Stimulated activated naive CD8-positive, alpha-beta T cell treated with anti-CD3 and anti-CD28 coated beads, Interleukin-15, amount 100 ng/mL, for 72 hours (primary cell): ENCODE data around the gene PHLPP1.
A peak's percentile ranks its signal among the peaks of the same experiment; 100 is the strongest.

Experiments used
- ATAC-seq: fragments of 150-1000 bp; cut with Tn5 transposase; 2 replicates; pipeline ENCODE4 v1.10.0; 2021; ENCODE audit warnings: mild to moderate bottlenecking, moderate library complexity
- DNase-seq, 2 donors: peaks; one replicate each; pipeline ENCODE4 v3.0.0; 2021 to 2022
- H3K27ac Mint-ChIP-seq, 2 donors: one replicate each; pipeline ENCODE4 v1.8.0; 2022; ENCODE audit warnings: mild to moderate bottlenecking in 2 of 2, mixed read lengths in 2 of 2, moderate library complexity in 2 of 2
- H3K27me3 Mint-ChIP-seq: one replicate; pipeline ENCODE4 v1.8.0; 2022; ENCODE audit warnings: mixed read lengths
- H3K4me1 Mint-ChIP-seq: one replicate; pipeline ENCODE4 v1.8.0; 2022; ENCODE audit warnings: mild to moderate bottlenecking, mixed read lengths
- H3K4me3 Mint-ChIP-seq, 2 donors: one replicate each; pipeline ENCODE4 v1.8.0; 2022; ENCODE audit warnings: mild to moderate bottlenecking in 2 of 2, mixed read lengths in 2 of 2, moderate library complexity in 1 of 2
- H3K9me3 Mint-ChIP-seq, 2 donors: one replicate each; pipeline ENCODE4 v1.8.0; 2022; ENCODE audit warnings: mixed read lengths in 2 of 2

PHLPP1 gene

DNA sequence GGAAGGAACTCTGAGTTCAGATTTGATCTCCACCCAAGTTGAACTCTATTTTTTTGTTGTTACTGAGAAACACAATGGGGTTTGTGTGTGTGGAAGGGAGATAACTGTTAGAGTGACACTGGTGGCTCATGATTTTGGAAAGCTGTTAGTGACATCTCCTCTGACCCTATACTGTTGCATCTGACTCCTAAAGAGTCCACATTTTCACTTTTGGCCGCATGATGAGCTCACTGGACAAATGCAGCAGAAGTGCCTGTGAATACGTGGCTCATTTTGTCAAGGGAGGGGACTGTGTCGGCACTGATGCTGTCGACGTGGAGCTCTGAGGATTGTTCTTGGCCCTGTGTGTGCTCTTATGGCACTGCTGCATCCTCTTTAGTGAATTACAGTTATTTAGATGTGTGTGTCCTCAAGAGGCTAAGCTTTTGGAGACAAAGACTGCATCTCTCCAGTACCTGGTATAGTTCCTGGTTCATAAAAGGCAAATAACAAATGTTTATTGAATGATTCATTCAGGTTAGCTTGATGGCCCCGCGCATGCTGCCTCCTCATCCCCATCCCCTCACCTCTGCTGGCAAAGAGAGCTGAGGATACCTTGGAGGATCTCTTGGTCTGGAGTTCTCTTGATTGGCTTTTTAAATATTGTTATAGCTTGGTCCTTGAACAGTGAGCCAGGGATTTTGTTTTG lies 135.4 kb downstream of the PHLPP1 start:
- no peak overlapping the region for H3K27ac Mint-ChIP-seq
- no peak for DNase-seq
- no peaks in the 10 kb centered on the region for H3K27me3 Mint-ChIP-seq
- H3K4me3 Mint-ChIP-seq = no peak overlapping the region
- ATAC-seq = no peak
- H3K4me1 Mint-ChIP-seq = peaks cover 7% of the 10 kb centered on the region
- H3K9me3 Mint-ChIP-seq = no peaks in the 10 kb centered on the region

DNA sequence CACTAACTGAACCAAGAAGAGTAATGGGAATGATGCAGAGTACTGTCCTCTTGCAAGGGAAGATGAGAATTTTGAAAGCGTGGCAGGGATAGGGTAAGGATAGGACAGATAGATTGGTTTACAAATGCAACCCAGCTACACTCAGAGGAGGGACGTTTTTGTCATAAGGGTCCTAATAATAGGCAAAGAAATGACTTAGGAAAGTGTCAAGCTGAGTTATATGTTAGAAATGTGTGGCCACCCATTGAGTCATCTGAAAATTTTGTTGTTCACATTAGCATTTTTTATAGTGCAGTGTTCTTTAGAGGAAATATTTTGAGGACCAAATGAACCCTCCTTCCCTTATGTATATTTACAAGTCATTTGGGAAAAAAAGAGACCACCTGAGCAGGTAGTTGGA lies 137.5 kb downstream of the PHLPP1 start:
- Mint-ChIP-seq H3K4me1 (peaks cover 6% of the 10 kb centered on the region), H3K27me3 (no peaks in the 10 kb centered on the region), H3K9me3 (no peaks in the 10 kb centered on the region), H3K27ac (no peak overlapping the region), H3K4me3 (no peak overlapping the region)
- ATAC-seq (no peak), DNase-seq (no peak)

DNA sequence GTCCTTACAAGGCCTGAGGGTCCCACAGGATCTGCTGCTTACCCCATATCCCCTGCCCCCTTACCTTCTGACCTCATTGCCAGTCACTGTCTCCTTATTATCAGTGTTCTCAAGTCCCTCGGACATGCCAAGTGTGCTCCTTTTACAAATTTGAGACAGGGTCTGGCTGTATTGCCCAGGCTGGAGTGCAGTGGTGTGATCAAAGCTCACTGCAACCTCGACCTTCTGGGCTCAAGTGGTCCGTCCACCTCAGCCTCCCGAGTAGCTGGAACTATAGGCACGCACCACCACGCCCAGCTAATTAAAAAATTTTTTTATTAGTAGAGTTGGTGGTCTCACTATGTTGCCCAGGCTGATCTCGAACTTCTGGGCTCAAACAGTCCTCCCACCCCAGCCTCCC lies 141.0 kb downstream of the PHLPP1 start:
- H3K27ac Mint-ChIP-seq = no peak overlapping the region

DNA sequence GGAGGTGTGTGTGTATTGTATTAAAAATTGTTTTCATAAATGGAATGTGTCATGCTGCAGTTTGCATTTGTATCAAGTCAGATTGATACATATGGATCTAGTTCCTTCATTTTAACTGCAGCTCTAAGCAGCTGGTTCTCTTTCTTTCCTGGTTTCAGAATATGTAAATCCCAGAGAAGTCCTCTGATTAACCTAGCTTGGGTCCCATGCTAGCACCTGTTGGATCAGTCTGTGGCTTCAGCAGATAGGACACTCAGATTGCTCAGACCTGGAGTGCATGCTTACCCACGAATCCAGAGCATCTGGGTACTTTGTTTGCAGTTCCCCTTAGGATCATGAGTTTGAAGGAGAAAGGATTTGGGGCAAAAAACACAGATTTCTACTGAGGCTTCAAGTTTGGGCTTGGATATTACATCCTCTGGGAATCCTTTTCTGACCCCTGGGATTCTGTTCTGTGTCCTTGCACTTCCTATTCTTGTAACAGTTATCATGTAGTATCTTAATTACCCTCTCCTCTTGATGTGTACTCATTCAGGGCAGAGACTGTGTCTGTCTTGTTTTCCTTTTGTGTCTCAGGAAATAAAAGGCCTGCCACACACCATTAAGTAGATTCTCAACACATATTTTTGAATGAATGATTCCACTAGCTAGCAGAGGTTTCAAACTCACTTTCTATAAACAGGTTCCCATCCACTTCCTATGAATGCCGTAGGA lies 142.1 kb downstream of the PHLPP1 start:
- ATAC-seq (no peak), DNase-seq (no peak)
- H3K27me3 Mint-ChIP-seq = no peaks in the 10 kb centered on the region
- H3K4me3 Mint-ChIP-seq = no peak overlapping the region
- no peak overlapping the region for H3K27ac Mint-ChIP-seq
- H3K9me3 Mint-ChIP-seq = no peaks in the 10 kb centered on the region
- H3K4me1 Mint-ChIP-seq = peaks cover 10% of the 10 kb centered on the region

More for the DNA sequence above, 141.0 kb downstream of the PHLPP1 start:
- no peaks in the 10 kb centered on the region for H3K27me3 Mint-ChIP-seq
- no peaks in the 10 kb centered on the region for H3K9me3 Mint-ChIP-seq
- H3K4me1 Mint-ChIP-seq = peaks cover 10% of the 10 kb centered on the region
- DNase-seq (no peak), ATAC-seq (no peak)
- H3K4me3 Mint-ChIP-seq = no peak overlapping the region

DNA sequence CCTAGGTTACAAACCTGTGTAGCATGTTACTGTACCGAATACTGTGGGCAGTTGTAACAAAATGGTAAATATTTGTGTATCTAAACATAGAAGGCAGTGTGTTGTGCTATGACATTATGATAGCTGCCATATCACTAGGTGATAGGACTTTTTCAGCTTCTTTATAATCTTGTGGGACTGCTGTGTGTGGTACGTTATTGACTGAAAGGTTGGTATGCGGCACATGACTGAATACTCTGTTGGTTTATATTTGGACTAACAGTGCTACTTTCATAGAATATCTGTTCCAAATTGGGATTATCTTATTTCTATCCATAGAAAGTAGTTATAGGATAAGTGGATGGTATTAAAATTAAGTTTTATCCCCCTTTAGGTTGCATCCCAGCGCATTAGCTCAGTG lies 144.7 kb downstream of the PHLPP1 start:
- Mint-ChIP-seq H3K4me3 (no peak overlapping the region), H3K4me1 (peaks cover 10% of the 10 kb centered on the region), H3K27me3 (no peaks in the 10 kb centered on the region), H3K27ac (no peak overlapping the region), H3K9me3 (no peaks in the 10 kb centered on the region)
- DNase-seq (no peak), ATAC-seq (no peak)

DNA sequence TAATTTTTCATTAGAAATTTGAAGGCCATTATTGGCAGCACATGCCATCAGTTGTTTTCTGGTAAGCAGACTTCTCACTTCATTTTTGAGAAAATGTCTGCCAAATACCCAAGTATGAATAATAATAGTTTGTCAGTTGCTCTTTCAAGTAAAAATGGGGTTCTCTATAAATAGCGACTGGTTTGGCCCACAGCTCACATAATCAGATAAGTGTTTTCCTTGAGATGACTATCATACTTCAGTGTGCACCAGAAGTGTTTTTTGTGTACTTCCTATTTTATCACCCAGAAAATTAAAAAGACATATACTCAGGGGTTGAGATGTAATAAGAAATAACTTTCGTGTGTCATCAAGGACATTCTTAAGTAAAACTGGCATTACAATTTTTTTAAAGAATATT lies 147.1 kb downstream of the PHLPP1 start:
- no peak for DNase-seq
- H3K9me3 Mint-ChIP-seq = no peaks in the 10 kb centered on the region
- H3K27ac Mint-ChIP-seq = no peak overlapping the region
- no peak overlapping the region for H3K4me3 Mint-ChIP-seq
- no peaks in the 10 kb centered on the region for H3K27me3 Mint-ChIP-seq
- H3K4me1 Mint-ChIP-seq = peaks cover 7% of the 10 kb centered on the region
- ATAC-seq = no peak

DNA sequence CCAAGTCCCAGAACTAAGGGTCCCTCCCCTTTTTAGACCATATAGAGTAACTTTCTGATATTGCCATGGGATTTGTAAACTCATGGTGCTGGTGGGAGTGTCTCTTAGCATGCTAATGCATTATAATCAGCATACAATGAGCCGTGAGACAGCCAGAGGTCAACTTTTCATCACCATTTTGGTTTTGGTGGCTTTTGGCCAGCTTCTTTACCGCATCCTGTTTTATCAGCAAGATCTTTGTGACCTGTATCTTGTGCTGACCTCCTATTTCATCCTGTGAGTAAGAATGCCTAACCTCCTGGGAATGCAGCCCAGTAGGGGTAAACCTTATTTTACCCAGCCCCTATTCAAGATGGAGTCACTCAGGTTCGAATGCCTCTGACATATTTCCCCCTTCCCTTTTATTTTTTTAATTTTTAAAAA lies 148.2 kb downstream of the PHLPP1 start:
- no peak for DNase-seq
- no peak overlapping the region for H3K4me3 Mint-ChIP-seq
- no peaks in the 10 kb centered on the region for H3K9me3 Mint-ChIP-seq
- no peaks in the 10 kb centered on the region for H3K27me3 Mint-ChIP-seq
- no peaks in the 10 kb centered on the region for H3K4me1 Mint-ChIP-seq
- ATAC-seq = no peak
- H3K27ac Mint-ChIP-seq = no peak overlapping the region

DNA sequence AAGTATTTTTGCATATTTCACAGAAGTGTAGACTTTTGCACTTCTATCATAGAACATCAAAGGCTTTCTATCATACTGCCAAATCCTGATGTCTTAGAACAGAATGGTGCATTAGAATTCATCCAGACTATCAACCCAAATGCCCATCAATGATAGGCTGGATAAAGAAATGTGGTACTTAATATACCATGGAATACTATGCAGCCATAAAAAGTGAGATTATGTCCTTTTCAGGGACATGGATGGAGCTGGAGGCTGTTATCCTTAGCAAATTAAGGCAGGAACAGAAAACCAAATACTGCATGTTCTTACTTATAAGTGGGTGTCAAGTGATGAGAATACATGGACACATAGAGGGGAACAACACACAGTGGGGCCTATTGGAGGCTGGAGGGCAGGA lies 150.2 kb downstream of the PHLPP1 start:
- Mint-ChIP-seq H3K27ac (peak overlapping the region in 1 of 2 donors; percentile 34), H3K9me3 (no peaks in the 10 kb centered on the region), H3K27me3 (no peaks in the 10 kb centered on the region), H3K4me3 (no peak overlapping the region), H3K4me1 (peaks cover 18% of the 10 kb centered on the region)
- ATAC-seq (no peak), DNase-seq (no peak)

DNA sequence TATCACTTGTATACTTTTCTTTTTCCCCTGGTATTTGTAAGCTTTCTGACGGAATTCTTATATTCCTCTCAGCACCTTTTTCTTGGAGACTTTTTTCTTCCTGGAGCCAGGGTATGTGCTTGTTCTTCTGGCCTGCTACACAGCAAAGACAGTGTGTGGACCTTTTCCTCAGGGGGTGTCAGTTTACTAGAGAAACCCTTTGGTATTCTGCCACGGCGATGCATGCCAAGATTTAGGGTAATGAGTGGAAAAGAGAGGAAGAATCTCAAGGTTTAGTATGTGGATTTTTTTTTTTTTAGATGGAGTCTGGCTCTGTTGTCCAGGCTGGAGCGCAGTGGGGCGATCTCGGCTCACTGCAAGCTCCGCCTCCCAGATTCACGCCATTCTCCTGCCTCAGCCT lies 152.2 kb downstream of the PHLPP1 start:
- H3K27ac Mint-ChIP-seq = no peak overlapping the region
- peaks cover 20% of the 10 kb centered on the region for H3K4me1 Mint-ChIP-seq
- DNase-seq (no peak), ATAC-seq (no peak)
- H3K4me3 Mint-ChIP-seq = no peak overlapping the region
- no peaks in the 10 kb centered on the region for H3K27me3 Mint-ChIP-seq
- no peaks in the 10 kb centered on the region for H3K9me3 Mint-ChIP-seq

DNA sequence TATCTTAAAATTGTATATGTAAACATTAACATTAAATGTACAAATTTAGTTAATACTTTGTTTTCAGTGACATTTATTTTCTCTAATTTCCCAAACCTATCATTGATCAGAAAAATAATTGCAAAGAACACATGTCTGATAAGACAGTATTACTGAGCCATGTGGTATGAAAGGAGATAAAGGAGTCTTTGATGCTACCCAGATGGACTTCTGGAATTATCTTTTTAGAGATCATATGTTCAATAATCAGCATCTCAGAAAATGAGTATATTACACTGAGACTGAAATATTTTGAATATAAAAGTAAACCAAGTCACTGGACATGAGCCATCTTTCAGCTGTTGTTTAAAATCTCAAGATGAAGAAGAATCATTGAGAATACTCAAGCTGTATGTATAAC lies 153.3 kb downstream of the PHLPP1 start:
- no peaks in the 10 kb centered on the region for H3K27me3 Mint-ChIP-seq
- ATAC-seq (no peak), DNase-seq (no peak)
- H3K9me3 Mint-ChIP-seq = no peaks in the 10 kb centered on the region
- peak overlapping the region in 1 of 2 donors; percentile 80 for H3K4me3 Mint-ChIP-seq
- H3K27ac Mint-ChIP-seq = peak overlapping the region in 1 of 2 donors; percentile 97
- peaks cover 20% of the 10 kb centered on the region for H3K4me1 Mint-ChIP-seq

DNA sequence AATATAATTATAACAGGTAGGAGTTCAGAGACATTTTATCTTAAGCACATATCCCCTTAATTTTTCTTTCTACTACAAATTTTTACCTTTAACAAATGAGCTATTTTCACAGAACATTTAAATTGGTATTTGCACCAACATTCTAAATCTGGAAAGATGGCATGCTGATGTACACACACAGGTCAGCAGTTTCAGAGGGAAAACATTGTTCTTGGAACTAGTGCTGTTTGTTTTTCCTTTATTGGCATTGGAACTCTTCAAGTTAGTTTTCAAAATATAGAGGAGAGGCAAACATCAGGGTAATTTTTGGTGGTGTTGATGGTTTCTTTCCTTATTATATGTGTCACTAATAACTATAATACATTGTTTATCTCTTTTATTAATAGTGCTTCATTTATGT lies 155.3 kb downstream of the PHLPP1 start:
- no peak overlapping the region for H3K4me3 Mint-ChIP-seq
- ATAC-seq (no peak), DNase-seq (no peak)
- no peaks in the 10 kb centered on the region for H3K9me3 Mint-ChIP-seq
- H3K27me3 Mint-ChIP-seq = no peaks in the 10 kb centered on the region
- H3K4me1 Mint-ChIP-seq = peaks cover 26% of the 10 kb centered on the region
- H3K27ac Mint-ChIP-seq = no peak overlapping the region

DNA sequence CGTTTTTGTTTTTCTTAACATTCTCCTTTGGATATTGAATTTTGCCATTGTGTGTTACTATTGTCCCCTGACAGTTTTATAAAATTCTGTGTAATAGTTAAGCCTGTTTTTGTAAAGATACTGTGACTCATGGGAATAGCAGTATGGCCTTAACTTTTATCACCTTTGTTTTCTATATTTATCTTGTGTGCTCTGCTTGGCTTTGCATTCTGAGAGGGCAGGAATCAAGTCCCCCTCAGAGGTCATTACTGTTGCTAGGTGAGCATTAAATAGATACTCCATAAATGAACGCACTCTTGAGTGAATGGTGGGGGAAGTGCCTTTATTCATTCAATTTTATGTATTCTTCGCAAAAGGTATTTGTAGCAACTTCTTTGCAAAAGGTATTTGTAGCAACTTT lies 160.0 kb downstream of the PHLPP1 start:
- Mint-ChIP-seq H3K9me3 (no peaks in the 10 kb centered on the region), H3K4me1 (peaks cover 32% of the 10 kb centered on the region), H3K27me3 (no peaks in the 10 kb centered on the region), H3K4me3 (no peak overlapping the region), H3K27ac (no peak overlapping the region)
- no peak for ATAC-seq
- no peak for DNase-seq

DNA sequence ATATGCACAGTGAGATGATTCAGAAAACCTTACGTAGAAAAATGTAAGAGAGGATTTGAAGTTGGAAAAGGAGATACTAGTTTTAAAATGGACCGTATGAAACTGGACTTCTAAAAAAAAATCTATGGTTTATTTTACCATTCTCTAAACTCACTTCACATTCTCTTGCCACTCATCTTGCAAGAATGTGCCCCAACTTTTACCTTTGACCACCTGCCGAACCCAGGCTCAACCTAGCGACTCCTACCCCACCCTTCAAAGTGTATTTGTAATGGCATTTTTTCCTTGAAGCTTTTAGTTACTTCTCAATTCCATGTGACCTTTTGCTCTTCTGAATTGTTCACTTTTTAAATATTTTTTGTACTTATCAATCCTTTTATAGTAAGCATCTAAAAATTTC lies 160.8 kb downstream of the PHLPP1 start:
- DNase-seq (no peak), ATAC-seq (no peak)
- H3K4me3 Mint-ChIP-seq = no peak overlapping the region
- no peaks in the 10 kb centered on the region for H3K27me3 Mint-ChIP-seq
- H3K27ac Mint-ChIP-seq = no peak overlapping the region
- H3K9me3 Mint-ChIP-seq = no peaks in the 10 kb centered on the region
- peaks cover 30% of the 10 kb centered on the region for H3K4me1 Mint-ChIP-seq

DNA sequence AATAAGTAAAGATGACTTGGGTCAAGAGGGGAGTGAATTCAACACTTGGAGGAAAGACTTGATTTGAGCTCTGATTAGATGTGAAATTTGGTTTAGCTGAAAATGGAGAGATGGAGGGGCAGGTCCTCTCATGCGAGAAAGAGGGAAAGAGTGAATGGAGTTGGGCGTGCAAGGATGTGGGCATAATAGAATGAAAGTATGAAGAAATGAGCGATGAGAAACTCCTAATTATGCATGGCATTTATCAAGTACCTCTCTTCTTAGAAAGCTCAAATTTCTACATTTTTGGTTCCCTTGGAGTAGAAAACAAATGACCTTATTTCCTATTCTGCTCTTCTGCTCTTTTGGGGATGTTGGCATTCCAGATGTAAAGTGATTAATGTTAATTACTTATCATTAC lies 161.5 kb downstream of the PHLPP1 start:
- Mint-ChIP-seq H3K27me3 (no peaks in the 10 kb centered on the region), H3K9me3 (no peaks in the 10 kb centered on the region), H3K4me1 (peaks cover 36% of the 10 kb centered on the region), H3K27ac (peak overlapping the region in 1 of 2 donors; percentile 1), H3K4me3 (no peak overlapping the region)
- ATAC-seq = no peak
- DNase-seq = no peak

DNA sequence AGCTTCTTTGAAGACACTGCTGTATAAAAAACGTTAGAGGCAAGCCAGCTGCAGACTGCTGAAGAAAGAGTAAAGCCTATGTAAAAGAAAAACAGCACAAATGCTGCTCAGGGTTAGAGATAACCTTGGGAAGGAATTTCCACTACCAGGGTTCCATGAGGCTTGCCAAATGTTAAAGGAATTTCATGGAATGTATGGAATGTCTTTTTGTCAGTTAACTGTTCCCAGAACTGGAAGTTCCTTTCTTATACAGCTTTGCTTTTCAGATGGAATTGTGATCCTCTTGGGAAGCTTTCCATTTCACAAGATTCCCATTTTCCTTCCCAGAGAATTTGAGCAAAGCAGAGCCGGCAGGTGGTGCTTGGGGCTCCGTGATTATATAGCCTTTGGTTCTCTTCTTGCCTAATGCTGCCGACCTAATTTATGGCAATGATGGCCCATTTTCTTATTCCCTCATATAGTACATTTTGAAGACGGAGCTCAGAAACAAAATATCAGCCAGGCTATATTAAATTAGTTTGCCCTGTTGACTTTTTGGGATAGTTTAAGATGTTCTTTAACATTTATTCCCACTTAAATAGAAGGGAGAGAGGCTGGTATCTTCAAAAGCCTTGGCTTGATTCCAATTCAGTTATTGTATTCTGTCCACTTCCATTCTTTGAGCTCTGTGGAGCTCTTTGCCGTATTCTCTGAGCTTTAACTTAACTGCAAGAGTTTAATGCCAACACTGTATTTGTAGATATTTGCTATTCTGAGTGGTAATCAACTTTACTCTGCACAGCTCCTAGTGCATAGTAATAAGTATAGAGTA lies 162.3 kb downstream of the PHLPP1 start:
- no peak overlapping the region for H3K27ac Mint-ChIP-seq
- H3K27me3 Mint-ChIP-seq = no peaks in the 10 kb centered on the region
- ATAC-seq = no peak
- no peak for DNase-seq
- H3K9me3 Mint-ChIP-seq = no peaks in the 10 kb centered on the region
- peaks cover 40% of the 10 kb centered on the region for H3K4me1 Mint-ChIP-seq
- no peak overlapping the region for H3K4me3 Mint-ChIP-seq

DNA sequence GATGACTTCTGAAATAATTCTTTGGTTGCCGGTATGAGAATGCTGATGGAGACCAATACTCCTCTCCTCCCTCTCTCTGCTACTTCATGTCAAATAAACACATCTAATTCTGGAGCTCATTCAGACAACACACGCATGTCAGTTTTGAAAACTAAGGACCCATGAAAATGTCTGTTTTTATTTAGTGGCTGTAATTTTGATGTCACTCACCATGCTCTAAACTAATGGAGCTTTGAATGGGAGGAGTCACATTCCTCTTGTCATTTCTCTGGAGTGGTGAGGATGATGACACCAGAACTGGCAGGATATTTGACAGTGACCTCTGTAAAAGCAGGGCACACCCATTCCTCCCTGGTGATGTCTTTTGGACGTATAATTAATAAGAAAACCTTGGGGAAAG lies 163.0 kb downstream of the PHLPP1 start:
- Mint-ChIP-seq H3K4me3 (no peak overlapping the region), H3K27ac (no peak overlapping the region), H3K4me1 (peaks cover 40% of the 10 kb centered on the region), H3K9me3 (no peaks in the 10 kb centered on the region), H3K27me3 (no peaks in the 10 kb centered on the region)
- DNase-seq (no peak), ATAC-seq (no peak)
